CD4-positive, alpha-beta T cell treated with Interleukin-10 for 1 hour (primary cell): Measurements from ENCODE around the gene CATSPERZ.
"Not testable (repeated sequence)": the region's sequence is repeated elsewhere in the genome, so short reads cannot be mapped to it uniquely, and the experiment has no call there.

Experiments used
- DNase-seq: peaks from one replicate; pipeline ENCODE4 v3.0.0-alpha.2; 2020

Gene CATSPERZ

GRCh38 chr11:64304316-64305072 lies 4.3 kb downstream of the CATSPERZ start:
- peak; percentile 92 for DNase-seq

GRCh38 chr11:64305075-64305690 lies 5.0 kb downstream of the CATSPERZ start, which contains the start of gene ESRRA:
ESRRA (plus strand) TSS chr11:64305524; CDS start chr11:64307180, 1,656 bp downstream.
- DNase-seq: peak; percentile 98

GRCh38 chr11:64305691-64306562 lies 5.8 kb downstream of the CATSPERZ start:
- DNase-seq: peak; percentile 79

GRCh38 chr11:64306563-64306875 lies 6.4 kb downstream of the CATSPERZ start:
- DNase-seq: no peak

- no peak for DNase-seq
Measured at GRCh38 chr11:64306876-64307622, 6.9 kb downstream of the CATSPERZ start.

- not testable (repeated sequence) for DNase-seq
Measured at GRCh38 chr11:64307795-64308194, 7.6 kb downstream of the CATSPERZ start.

GRCh38 chr11:64312947-64313346 lies 12.8 kb downstream of the CATSPERZ start:
- DNase-seq: no peak

GRCh38 chr11:64313491-64314145 lies 13.5 kb downstream of the CATSPERZ start:
- no peak for DNase-seq

GRCh38 chr11:64314146-64314804 lies 14.1 kb downstream of the CATSPERZ start:
- no peak for DNase-seq

- DNase-seq: no peak
Measured at GRCh38 chr11:64314805-64315561, 14.8 kb downstream of the CATSPERZ start.

- DNase-seq: not testable (repeated sequence)
Measured at GRCh38 chr11:64315667-64316526, 15.7 kb downstream of the CATSPERZ start.

- DNase-seq: peak; percentile 47
Measured at GRCh38 chr11:64316672-64317324, 16.6 kb downstream of the CATSPERZ start.

GRCh38 chr11:64317325-64317960 lies 17.3 kb downstream of the CATSPERZ start, which contains the start of gene TRMT112:
TRMT112 (minus strand) TSS chr11:64317559; CDS start chr11:64317526, 33 bp downstream.
- DNase-seq: peak; percentile 99

- DNase-seq: peak; percentile 97
Measured at GRCh38 chr11:64317961-64318765, 18.0 kb downstream of the CATSPERZ start, which contains the start of gene PRDX5. PRDX5 (plus strand) TSS chr11:64318121; CDS start chr11:64318216, 95 bp downstream.

- no peak for DNase-seq
Measured at GRCh38 chr11:64318766-64319761, 18.9 kb downstream of the CATSPERZ start.

- DNase-seq: no peak
Measured at GRCh38 chr11:64320556-64320955, 20.4 kb downstream of the CATSPERZ start.
